ENCODE data around the gene WWOX. TPM values are rescaled to one million over a fixed set of nuclear protein-coding genes. Genes with fewer than 3 reads are reported as not detected.

WWOX gene
- total and polyA plus RNA-seq, 2 of the 13 experiments (the other 11 are each of a cell fraction or from before 2014, with no cell fraction given): 9.1 to 37.4 TPM

DNA sequence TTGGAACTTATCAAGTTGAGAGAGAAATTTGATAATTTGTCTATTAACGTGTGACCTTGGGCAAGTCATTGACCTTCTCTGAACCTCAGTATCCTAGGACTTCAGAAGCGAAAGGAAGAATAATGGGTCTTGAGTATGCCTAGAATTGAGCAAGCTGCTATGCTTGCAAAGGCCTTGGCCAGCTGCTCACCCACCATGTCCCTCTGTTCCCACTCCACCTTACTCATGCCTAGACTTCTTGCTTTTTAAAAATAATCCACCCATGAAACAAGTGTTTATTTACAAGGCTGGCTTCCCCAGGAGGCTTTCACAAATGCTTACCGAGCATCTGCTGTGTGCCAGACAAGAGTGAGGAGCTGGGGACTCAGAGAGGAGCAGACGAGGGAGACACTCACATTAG, 910.4 kb downstream of the WWOX start (continued):
- TF ChIP-seq, protein P1, sequence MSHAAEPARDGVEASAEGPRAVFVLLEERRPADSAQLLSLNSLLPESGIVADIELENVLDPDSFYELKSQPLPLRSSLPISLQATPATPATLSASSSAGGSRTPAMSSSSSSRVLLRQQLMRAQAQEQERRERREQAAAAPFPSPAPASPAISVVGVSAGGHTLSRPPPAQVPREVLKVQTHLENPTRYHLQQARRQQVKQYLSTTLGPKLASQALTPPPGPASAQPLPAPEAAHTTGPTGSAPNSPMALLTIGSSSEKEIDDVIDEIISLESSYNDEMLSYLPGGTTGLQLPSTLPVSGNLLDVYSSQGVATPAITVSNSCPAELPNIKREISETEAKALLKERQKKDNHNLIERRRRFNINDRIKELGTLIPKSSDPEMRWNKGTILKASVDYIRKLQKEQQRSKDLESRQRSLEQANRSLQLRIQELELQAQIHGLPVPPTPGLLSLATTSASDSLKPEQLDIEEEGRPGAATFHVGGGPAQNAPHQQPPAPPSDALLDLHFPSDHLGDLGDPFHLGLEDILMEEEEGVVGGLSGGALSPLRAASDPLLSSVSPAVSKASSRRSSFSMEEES (CRISPR knock-in tag; IDR thresholded peaks at IDR 0.05): no peak
- TF ChIP-seq WIZ (CRISPR knock-in tag; IDR thresholded peaks at IDR 0.05) (no peak), CAMTA2 (CRISPR knock-in tag; IDR thresholded peaks at IDR 0.05; ENCODE audit: borderline replicate concordance) (no peak), ZBTB20 (CRISPR knock-in tag; IDR thresholded peaks at IDR 0.05; ENCODE audit: borderline replicate concordance, low read depth) (no peak)

DNA sequence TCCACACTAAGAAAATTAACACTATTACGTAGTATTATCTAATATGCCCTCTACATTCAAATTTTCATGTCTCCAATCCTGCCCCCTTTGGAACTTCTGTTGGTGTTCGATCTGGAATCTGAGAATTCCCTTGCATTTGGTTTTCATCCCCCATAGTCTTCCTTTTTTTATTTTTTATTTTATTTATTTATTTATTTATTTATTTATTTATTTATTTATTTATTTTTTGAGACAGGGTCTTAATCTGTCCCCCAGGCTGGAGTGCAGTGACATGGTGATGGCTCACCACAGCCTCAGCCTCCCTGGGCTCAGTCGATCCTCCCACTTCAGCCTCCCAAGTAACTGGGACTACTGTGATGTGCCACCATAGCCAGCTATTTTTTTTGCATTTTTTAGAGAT, 911.8 kb downstream of the WWOX start:
- no peaks in the 10 kb centered on the region for H3K79me2 ChIP-seq (ENCODE audit: insufficient read depth, low read length)
- no peak overlapping the region for H3K4me2 ChIP-seq (ENCODE audit: low read depth, low read length)
- H3K9me3 ChIP-seq (ENCODE audit: low read length): no peaks in the 10 kb centered on the region
- H2AFZ ChIP-seq (ENCODE audit: low read length): no peak overlapping the region
- ChIA-PET POLR2A (no interaction called here), CTCF (ENCODE audit: low intra/inter-chr PET ratio, low total read pairs) (no interaction called here)
- H3K27me3 ChIP-seq (ENCODE audit: control insufficient read depth in 1 of 2, insufficient read depth in 2 of 2, low read length in 2 of 2): no peaks in the 10 kb centered on the region
- no peak for ATAC-seq
- no peak for FAIRE-seq
- no peaks in the 10 kb centered on the region for H3K36me3 ChIP-seq (replicated peaks in 1 of 2; ENCODE audit: control insufficient read depth in 1 of 2, insufficient read depth in 2 of 2, low read length in 2 of 2)
- no peak for DNase-seq (ENCODE audit: low spot score)
- no peak overlapping the region for H3K9ac ChIP-seq (ENCODE audit: insufficient read depth, low read depth, low read length)
- H3K4me1 ChIP-seq (ENCODE audit: insufficient read depth, low read length): no peaks in the 10 kb centered on the region
- in situ Hi-C loops (cut with HindIII; ENCODE audit: extremely low pct_ligation_motif_present, low pct_unique_long_range_greater_than_20kb) (no loop called here), intact Hi-C loops (cut with micrococcal nuclease; ENCODE audit: unreplicated experiment) (no loop called here)
- no peak for TF ChIP-seq SCMH1 (CRISPR knock-in tag; IDR thresholded peaks at IDR 0.05; ENCODE audit: borderline replicate concordance)
- no peak for TF ChIP-seq NBN (conservative IDR thresholded peaks at IDR 0.05)
- no peak for TF ChIP-seq RNF2 (conservative IDR thresholded peaks at IDR 0.05; ENCODE audit: low read depth)
- TF ChIP-seq ZNF446 (CRISPR knock-in tag; IDR thresholded peaks at IDR 0.05): no peak
- TF ChIP-seq, protein P2, sequence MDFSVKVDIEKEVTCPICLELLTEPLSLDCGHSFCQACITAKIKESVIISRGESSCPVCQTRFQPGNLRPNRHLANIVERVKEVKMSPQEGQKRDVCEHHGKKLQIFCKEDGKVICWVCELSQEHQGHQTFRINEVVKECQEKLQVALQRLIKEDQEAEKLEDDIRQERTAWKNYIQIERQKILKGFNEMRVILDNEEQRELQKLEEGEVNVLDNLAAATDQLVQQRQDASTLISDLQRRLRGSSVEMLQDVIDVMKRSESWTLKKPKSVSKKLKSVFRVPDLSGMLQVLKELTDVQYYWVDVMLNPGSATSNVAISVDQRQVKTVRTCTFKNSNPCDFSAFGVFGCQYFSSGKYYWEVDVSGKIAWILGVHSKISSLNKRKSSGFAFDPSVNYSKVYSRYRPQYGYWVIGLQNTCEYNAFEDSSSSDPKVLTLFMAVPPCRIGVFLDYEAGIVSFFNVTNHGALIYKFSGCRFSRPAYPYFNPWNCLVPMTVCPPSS (IDR thresholded peaks at IDR 0.05): no peak
- TF ChIP-seq, protein P3, sequence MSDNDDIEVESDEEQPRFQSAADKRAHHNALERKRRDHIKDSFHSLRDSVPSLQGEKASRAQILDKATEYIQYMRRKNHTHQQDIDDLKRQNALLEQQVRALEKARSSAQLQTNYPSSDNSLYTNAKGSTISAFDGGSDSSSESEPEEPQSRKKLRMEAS (IDR thresholded peaks at IDR 0.05): no peak
- no peak for TF ChIP-seq YY1 (IDR thresholded peaks at IDR 0.05; ENCODE audit: insufficient read depth, insufficient replicate concordance, low read depth, low read length)
- TF ChIP-seq, protein P4, sequence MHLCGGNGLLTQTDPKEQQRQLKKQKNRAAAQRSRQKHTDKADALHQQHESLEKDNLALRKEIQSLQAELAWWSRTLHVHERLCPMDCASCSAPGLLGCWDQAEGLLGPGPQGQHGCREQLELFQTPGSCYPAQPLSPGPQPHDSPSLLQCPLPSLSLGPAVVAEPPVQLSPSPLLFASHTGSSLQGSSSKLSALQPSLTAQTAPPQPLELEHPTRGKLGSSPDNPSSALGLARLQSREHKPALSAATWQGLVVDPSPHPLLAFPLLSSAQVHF (CRISPR knock-in tag; IDR thresholded peaks at IDR 0.05): no peak
- WGBS (ENCODE audit: low lambda C conversion rate): 86% methylated on average over 3 of the region's 3 CpGs
- H3K27ac ChIP-seq (ENCODE audit: extremely low read length, insufficient read depth, low read length): no peak overlapping the region
- BruUV-seq (replicated peaks): no TSS peak
- no peaks in the 10 kb centered on the region for H4K20me1 ChIP-seq (ENCODE audit: insufficient read depth, low read length)
- no peak overlapping the region for H3K4me3 ChIP-seq (replicated peaks in 1 of 3; ENCODE audit: insufficient read depth in 1 of 3, low read depth in 2 of 3, low read length in 3 of 3)
